Activated CD4-positive, CD25-positive, alpha-beta regulatory T cell treated with anti-CD3 and anti-CD28 coated beads, Interleukin-2, amount 50 U/mL, for 16 hours (primary cell): Measurements from ENCODE around the gene ALOX15B.
"Not testable (repeated sequence)": the region's sequence is repeated elsewhere in the genome, so short reads cannot be mapped to it uniquely, and the experiment has no call there.

Experiments
- DNase-seq: peaks from one replicate; pipeline ENCODE4 v3.0.0-alpha.2; 2020; ENCODE audit warnings: low read depth, low spot score

Gene ALOX15B

DNA sequence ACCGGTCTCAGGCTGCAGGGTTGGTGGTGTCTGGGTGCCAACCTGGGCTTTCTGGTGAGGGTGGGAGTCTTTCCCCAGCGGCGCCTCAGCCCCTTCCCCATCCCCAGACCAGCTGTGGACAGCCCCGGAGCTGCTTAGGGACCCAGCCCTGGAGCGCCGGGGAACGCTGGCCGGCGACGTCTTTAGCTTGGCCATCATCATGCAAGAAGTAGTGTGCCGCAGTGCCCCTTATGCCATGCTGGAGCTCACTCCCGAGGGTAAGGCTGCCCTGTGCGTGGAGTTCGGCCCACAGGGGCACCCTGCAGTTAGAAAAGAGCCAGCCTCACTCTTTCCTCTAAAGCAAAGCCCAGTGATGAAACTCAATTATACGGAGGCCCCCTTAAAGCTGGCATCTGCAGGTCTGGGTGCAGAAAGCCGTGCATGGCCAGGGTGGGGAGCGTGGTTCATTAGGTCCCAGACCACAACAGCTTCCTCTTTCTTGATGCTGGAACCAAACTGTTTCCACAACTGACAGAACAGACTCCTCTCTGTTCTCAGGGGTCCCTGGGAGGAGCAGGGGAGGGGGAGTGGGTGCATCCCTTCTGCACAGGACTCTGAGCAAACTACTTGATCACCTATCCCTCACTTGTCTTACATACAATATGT is 25.7 kb upstream of the ALOX15B start:
- no peak for DNase-seq

DNA sequence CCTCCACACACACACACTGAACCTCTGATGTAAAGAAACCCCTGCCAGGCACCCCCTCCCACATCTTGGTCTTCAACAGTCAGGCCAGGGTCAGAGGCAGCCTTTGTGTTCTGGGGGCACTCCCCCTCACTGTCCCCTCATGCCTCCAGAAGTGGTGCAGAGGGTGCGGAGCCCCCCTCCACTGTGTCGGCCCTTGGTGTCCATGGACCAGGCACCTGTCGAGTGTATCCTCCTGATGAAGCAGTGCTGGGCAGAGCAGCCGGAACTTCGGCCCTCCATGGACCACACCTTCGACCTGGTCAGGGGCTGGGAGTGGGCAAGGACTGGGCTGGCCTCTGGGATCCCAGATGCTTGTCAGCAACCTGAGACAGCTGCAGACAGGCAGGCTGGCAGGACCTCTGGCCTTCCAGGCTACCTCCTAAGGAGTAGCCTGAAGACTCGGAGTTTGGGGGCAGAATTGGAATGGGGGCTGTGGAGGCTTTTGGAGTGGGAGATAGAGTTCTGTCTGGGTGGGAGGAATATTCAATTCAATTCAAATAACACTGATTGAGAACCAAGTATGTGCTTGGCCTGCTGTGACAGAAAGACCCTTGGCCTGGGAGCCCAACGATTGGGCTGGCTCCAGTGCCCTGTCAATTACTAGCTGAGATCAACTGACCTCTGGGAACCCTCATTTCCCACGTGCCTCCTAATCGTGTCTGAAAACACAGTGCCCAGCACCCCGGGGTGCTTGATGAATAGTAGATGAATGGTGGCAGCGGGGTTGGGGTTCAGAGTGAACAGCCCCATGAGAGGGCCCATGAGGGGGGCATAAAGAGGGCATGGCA is 24.9 kb upstream of the ALOX15B start:
- DNase-seq = no peak

DNA sequence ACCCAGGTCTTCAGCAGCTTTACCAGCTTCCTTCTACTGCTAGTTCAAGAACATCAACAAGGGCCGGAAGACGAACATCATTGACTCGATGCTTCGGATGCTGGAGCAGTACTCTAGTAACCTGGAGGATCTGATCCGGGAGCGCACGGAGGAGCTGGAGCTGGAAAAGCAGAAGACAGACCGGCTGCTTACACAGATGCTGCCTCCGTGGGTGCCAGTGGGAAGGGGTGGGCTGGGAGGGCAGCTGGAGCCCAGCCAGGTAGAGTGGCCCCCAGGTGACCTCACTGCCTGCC is 24.4 kb upstream of the ALOX15B start:
- DNase-seq = no peak

- DNase-seq = no peak
Measured at GRCh38 chr17:8015236-8015956, 23.5 kb upstream of the ALOX15B start.

- no peak for DNase-seq
Measured at GRCh38 chr17:8015957-8016631, 22.8 kb upstream of the ALOX15B start.

DNA sequence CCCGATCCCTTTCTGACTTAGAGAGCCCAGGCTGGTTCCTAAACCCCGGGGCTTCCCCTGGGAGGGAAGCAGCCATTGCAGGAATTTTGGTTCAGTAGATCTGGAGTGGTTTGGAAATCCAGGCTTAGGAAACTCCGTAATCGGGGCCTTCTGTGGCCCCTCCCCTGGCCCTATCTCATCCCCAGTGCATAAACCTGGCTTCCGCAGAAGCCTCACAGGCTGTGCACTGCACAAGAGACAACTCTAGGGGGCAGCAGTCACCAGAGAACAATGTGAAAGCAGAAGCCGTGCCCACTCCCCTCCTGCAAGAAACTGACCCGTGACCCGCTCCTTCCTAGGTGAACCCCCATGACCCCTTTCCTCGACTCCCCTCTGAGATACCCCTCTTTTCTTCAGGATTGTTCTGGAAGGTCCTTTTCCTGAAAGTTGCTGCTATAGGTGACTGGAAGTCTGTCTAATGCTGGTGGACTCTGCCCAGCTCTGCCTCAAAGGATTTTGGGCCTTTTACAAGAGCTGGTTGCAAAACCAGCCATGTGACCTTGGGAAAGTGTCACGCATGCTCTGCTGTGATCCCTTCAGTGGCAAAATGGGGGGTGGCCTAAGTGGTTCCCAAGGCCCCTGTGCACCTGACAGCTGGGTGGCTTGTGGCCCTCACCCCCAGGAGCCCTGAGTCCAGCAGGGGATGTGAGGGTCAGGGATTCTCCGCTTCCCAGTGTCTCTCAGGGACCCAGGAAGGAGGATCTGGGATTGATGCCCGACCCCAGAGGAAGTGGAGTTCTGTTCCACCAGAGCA is 22.0 kb upstream of the ALOX15B start:
- no peak for DNase-seq

GRCh38 chr17:8018436-8018835 is 20.4 kb upstream of the ALOX15B start:
- no peak for DNase-seq

DNA sequence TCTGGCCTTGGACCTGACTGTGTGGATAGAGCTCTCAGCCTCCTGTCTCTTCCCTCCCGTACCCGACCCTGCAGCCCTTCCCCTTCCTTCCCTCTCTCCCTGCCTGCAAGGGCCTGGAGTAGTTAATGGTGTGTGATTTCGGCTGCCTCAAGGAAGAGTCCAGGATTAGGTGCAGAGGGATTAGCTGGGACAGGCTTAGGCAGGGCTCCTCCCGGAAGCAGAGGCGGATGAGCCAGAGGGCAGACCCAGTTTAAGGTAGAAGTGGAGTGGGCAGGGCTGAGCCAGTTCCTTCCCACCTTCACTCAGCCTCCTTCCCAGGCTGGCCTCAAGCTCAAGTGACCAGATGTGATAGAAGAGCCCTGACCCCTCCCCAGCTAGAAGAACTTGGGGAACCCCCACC is 19.7 kb upstream of the ALOX15B start:
- no peak for DNase-seq

- no peak for DNase-seq
Measured at GRCh38 chr17:8019665-8020650, 18.9 kb upstream of the ALOX15B start.

GRCh38 chr17:8020776-8021564 is 17.9 kb upstream of the ALOX15B start:
- DNase-seq = no peak

- DNase-seq = no peak
Measured at GRCh38 chr17:8021565-8022359, 17.1 kb upstream of the ALOX15B start.

DNA sequence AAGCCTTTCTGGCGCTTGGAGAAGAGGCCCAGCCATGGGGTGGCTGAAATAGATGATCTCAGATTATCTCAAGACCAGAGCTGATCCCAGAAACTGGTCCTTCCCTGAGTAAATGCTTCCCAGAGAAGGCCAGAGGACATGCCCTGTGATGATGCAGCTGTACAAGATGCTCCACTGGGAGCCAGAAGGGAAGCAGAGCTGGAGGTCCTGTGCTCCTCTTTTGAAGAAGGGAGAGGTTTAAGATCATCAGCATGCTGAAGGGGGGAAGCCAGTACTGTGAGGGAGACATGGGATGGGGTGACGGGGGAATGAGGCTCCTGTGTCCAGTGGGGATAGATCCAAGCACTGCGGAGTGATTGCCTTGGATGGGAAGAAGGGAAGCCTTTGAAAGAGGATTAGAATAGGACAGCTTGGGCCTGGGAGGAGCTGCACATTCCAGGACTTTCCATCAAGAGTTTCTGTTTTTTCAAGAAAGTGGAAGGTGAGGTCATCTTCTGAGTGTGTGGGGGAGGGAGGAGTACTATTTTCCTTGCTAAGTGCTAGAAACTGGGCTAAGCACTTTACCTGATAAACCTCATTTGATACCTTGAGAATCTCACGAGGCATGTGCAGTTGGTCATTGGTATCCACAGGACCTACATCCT is 16.4 kb upstream of the ALOX15B start:
- DNase-seq = no peak

DNA sequence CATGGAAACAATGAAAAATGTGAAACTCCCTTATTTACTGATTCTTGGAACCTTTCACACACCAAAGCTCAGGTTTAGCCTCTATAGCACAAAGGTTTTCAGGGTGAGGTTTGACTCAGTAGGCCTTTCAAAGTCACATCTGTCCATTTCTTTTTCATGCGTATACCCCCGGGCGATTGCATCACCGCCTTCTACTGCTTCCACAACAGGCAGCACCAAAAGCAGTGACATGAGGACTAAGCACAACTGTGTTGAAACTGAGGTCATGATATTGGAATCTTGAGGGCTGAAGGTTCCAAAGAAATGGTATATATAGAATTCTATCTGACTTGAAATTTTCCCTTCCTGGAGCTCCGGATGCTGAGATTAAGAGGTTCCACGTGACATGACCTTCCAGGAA is 14.7 kb upstream of the ALOX15B start:
- not testable (repeated sequence) for DNase-seq

DNA sequence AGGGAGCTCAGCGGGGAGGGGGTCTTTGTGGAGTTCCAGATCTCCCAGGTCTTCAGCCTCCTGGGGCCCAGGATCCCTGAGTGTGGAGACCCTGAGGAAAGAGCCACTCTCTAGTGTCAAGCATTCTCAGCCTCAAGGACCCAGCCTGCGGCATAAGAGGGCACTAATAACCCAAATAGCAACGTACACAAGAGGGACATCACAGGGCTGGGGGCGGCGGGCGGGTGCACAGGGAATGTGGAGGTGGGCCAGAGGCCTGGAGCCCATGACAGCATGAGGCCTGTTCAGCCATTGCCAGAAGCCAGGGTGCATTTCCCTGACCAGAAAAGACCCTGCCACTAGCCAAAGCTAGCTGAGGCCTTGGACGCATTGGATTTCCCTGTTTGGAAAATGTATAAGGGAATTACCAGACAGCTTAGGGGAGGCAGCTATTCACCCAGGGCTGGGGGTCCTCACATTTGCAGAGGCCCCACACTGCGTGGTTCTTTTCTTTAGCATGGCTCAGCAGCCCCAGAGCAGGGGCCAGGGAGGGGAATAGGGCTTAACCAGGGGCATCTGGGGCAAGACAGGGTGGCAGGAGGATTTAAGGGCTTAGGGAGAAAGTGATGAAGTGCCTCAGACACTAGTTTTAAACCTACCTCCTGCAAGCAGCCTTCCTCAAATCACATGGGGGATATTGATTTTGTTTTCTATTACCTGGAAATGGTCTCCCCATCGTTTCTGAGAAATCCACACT is 13.5 kb upstream of the ALOX15B start:
- DNase-seq = no peak

- no peak for DNase-seq
Measured at GRCh38 chr17:8029121-8029520, 9.7 kb upstream of the ALOX15B start.

- no peak for DNase-seq
Measured at GRCh38 chr17:8031261-8031661, 7.6 kb upstream of the ALOX15B start.

DNA sequence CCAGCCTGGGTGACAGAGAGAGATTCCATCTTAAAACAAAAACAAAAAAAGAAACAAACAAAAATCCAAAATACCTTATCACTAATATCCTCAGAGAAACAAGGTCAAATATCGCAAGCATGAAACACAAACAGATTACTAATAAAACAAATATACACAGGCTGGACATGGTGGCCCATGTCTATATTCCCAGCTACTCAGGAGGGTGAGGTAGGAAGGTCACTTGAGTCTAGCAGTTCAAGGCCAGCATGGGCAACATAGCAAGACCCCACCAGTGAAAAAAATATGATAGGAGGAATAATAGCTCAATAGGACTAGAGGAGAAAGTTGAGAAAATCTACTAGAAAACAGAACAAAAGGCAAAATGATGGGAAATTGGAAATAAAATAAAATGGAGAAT is 6.9 kb upstream of the ALOX15B start:
- no peak for DNase-seq
